ENCODE measurements around the gene FJX1. TPM values are rescaled to one million over a fixed set of nuclear protein-coding genes. Genes with fewer than 3 reads are reported as not detected.
"Not testable (repeated sequence)": the region's sequence is repeated elsewhere in the genome, so short reads cannot be mapped to it uniquely, and the experiment has no call there.

FJX1 gene
- polyA plus RNA-seq, 1 donor, result 3.5 TPM

GRCh38 chr11:35650006-35650405, 31.7 kb downstream of the FJX1 start:
- Histone ChIP-seq H3K27me3 (ENCODE audit: control insufficient read depth, insufficient read depth, low read length) (peaks cover 8% of the 10 kb centered on the region), H3K9me3 (ENCODE audit: control insufficient read depth, low read depth, low read length) (no peaks in the 10 kb centered on the region), H3K27ac (ENCODE audit: low read length) (no peak overlapping the region), H3K4me3 (ENCODE audit: low read length) (no peak overlapping the region), H3K4me1 (ENCODE audit: control insufficient read depth, insufficient read depth, low read length) (no peaks in the 10 kb centered on the region), H3K36me3 (ENCODE audit: control insufficient read depth, insufficient read depth, low read length) (no peaks in the 10 kb centered on the region)
- DNase-seq, result no peak
- 80% methylated on average over 1 of the region's 1 CpG for WGBS (ENCODE audit: insufficient coverage, low lambda C conversion rate)

GRCh38 chr11:35650467-35650866, 32.2 kb downstream of the FJX1 start:
- Histone ChIP-seq H3K4me1 (ENCODE audit: control insufficient read depth, insufficient read depth, low read length) (no peaks in the 10 kb centered on the region), H3K27ac (ENCODE audit: low read length) (no peak overlapping the region), H3K36me3 (ENCODE audit: control insufficient read depth, insufficient read depth, low read length) (no peaks in the 10 kb centered on the region), H3K9me3 (ENCODE audit: control insufficient read depth, low read depth, low read length) (no peaks in the 10 kb centered on the region), H3K4me3 (ENCODE audit: low read length) (no peak overlapping the region), H3K27me3 (ENCODE audit: control insufficient read depth, insufficient read depth, low read length) (peaks cover 8% of the 10 kb centered on the region)
- no peak for DNase-seq
- 100% methylated on average over 1 of the region's 4 CpGs for WGBS (ENCODE audit: insufficient coverage, low lambda C conversion rate)

- no CpG with 5 or more reads among the region's 3 CpGs for WGBS (ENCODE audit: insufficient coverage, low lambda C conversion rate)
- H3K27ac ChIP-seq (ENCODE audit: low read length), result no peak overlapping the region
These were observed 33.0 kb downstream of the FJX1 start for GRCh38 chr11:35651263-35651662.

GRCh38 chr11:35652786-35653185, 34.5 kb downstream of the FJX1 start:
- not testable (repeated sequence) for H3K9me3 ChIP-seq (ENCODE audit: control insufficient read depth, low read depth, low read length)
- no CpG with 5 or more reads among the region's 5 CpGs for WGBS (ENCODE audit: insufficient coverage, low lambda C conversion rate)

More at GRCh38 chr11:35651263-35651662, 33.0 kb downstream of the FJX1 start:
- H3K9me3 ChIP-seq (ENCODE audit: control insufficient read depth, low read depth, low read length), result no peaks in the 10 kb centered on the region
- no peak for DNase-seq
- H3K4me1 ChIP-seq (ENCODE audit: control insufficient read depth, insufficient read depth, low read length), result no peaks in the 10 kb centered on the region
- H3K36me3 ChIP-seq (ENCODE audit: control insufficient read depth, insufficient read depth, low read length), result no peaks in the 10 kb centered on the region
- peaks cover 12% of the 10 kb centered on the region for H3K27me3 ChIP-seq (ENCODE audit: control insufficient read depth, insufficient read depth, low read length)
- H3K4me3 ChIP-seq (ENCODE audit: low read length), result no peak overlapping the region

GRCh38 chr11:35654711-35655110, 36.5 kb downstream of the FJX1 start:
- H3K27ac ChIP-seq (ENCODE audit: low read length), result no peak overlapping the region
- no peaks in the 10 kb centered on the region for H3K36me3 ChIP-seq (ENCODE audit: control insufficient read depth, insufficient read depth, low read length)
- DNase-seq, result no peak
- H3K9me3 ChIP-seq (ENCODE audit: control insufficient read depth, low read depth, low read length), result no peaks in the 10 kb centered on the region
- peaks cover 15% of the 10 kb centered on the region for H3K27me3 ChIP-seq (ENCODE audit: control insufficient read depth, insufficient read depth, low read length)
- H3K4me1 ChIP-seq (ENCODE audit: control insufficient read depth, insufficient read depth, low read length), result no peaks in the 10 kb centered on the region
- H3K4me3 ChIP-seq (ENCODE audit: low read length), result no peak overlapping the region
- no CpG with 5 or more reads among the region's 6 CpGs for WGBS (ENCODE audit: insufficient coverage, low lambda C conversion rate)

More at GRCh38 chr11:35652786-35653185, 34.5 kb downstream of the FJX1 start:
- not testable (repeated sequence) for DNase-seq; H3K4me1 ChIP-seq (ENCODE audit: control insufficient read depth, insufficient read depth, low read length); H3K4me3 ChIP-seq (ENCODE audit: low read length); H3K36me3 ChIP-seq (ENCODE audit: control insufficient read depth, insufficient read depth, low read length); H3K27ac ChIP-seq (ENCODE audit: low read length)
- H3K27me3 ChIP-seq (ENCODE audit: control insufficient read depth, insufficient read depth, low read length), result peaks cover 15% of the 10 kb centered on the region

- no CpG with 5 or more reads among the region's 1 CpG for WGBS (ENCODE audit: insufficient coverage, low lambda C conversion rate)
- no peak overlapping the region for H3K4me3 ChIP-seq (ENCODE audit: low read length)
These were observed 37.0 kb downstream of the FJX1 start for GRCh38 chr11:35655254-35655653.

GRCh38 chr11:35655856-35656255, 37.6 kb downstream of the FJX1 start:
- Histone ChIP-seq H3K27ac (ENCODE audit: low read length) (no peak overlapping the region), H3K36me3 (ENCODE audit: control insufficient read depth, insufficient read depth, low read length) (no peaks in the 10 kb centered on the region), H3K9me3 (ENCODE audit: control insufficient read depth, low read depth, low read length) (no peaks in the 10 kb centered on the region), H3K4me1 (ENCODE audit: control insufficient read depth, insufficient read depth, low read length) (no peaks in the 10 kb centered on the region), H3K27me3 (ENCODE audit: control insufficient read depth, insufficient read depth, low read length) (peaks cover 15% of the 10 kb centered on the region), H3K4me3 (ENCODE audit: low read length) (no peak overlapping the region)
- no CpG with 5 or more reads among the region's 4 CpGs for WGBS (ENCODE audit: insufficient coverage, low lambda C conversion rate)
- no peak for DNase-seq

More at GRCh38 chr11:35655254-35655653, 37.0 kb downstream of the FJX1 start:
- no peaks in the 10 kb centered on the region for H3K36me3 ChIP-seq (ENCODE audit: control insufficient read depth, insufficient read depth, low read length)
- H3K27ac ChIP-seq (ENCODE audit: low read length), result no peak overlapping the region
- H3K27me3 ChIP-seq (ENCODE audit: control insufficient read depth, insufficient read depth, low read length), result peaks cover 15% of the 10 kb centered on the region
- H3K4me1 ChIP-seq (ENCODE audit: control insufficient read depth, insufficient read depth, low read length), result no peaks in the 10 kb centered on the region
- no peaks in the 10 kb centered on the region for H3K9me3 ChIP-seq (ENCODE audit: control insufficient read depth, low read depth, low read length)
- no peak for DNase-seq

GRCh38 chr11:35658020-35658948, 40.0 kb downstream of the FJX1 start:
- peaks cover 5% of the 10 kb centered on the region for H3K9me3 ChIP-seq (ENCODE audit: control insufficient read depth, low read depth, low read length)
- H3K27ac ChIP-seq (ENCODE audit: low read length), result no peak overlapping the region
- no peaks in the 10 kb centered on the region for H3K36me3 ChIP-seq (ENCODE audit: control insufficient read depth, insufficient read depth, low read length)
- no peak overlapping the region for H3K4me3 ChIP-seq (ENCODE audit: low read length)
- peaks cover 12% of the 10 kb centered on the region for H3K27me3 ChIP-seq (ENCODE audit: control insufficient read depth, insufficient read depth, low read length)
- H3K4me1 ChIP-seq (ENCODE audit: control insufficient read depth, insufficient read depth, low read length), result peaks cover 10% of the 10 kb centered on the region
- no peak for DNase-seq
- 86% methylated on average over 1 of the region's 3 CpGs for WGBS (ENCODE audit: insufficient coverage, low lambda C conversion rate)

GRCh38 chr11:35661534-35661933, 43.3 kb downstream of the FJX1 start:
- H3K27ac ChIP-seq (ENCODE audit: low read length), result no peak overlapping the region
- peaks cover 21% of the 10 kb centered on the region for H3K4me1 ChIP-seq (ENCODE audit: control insufficient read depth, insufficient read depth, low read length)
- 30% methylated on average over 3 of the region's 5 CpGs for WGBS (ENCODE audit: insufficient coverage, low lambda C conversion rate)
- H3K27me3 ChIP-seq (ENCODE audit: control insufficient read depth, insufficient read depth, low read length), result peaks cover 3% of the 10 kb centered on the region
- H3K4me3 ChIP-seq (ENCODE audit: low read length), result peak overlapping the region; percentile 89
- H3K36me3 ChIP-seq (ENCODE audit: control insufficient read depth, insufficient read depth, low read length), result no peaks in the 10 kb centered on the region
- peaks cover 23% of the 10 kb centered on the region for H3K9me3 ChIP-seq (ENCODE audit: control insufficient read depth, low read depth, low read length)
- DNase-seq, result no peak

GRCh38 chr11:35662061-35662648, 43.9 kb downstream of the FJX1 start:
- no CpG with 5 or more reads among the region's 12 CpGs for WGBS (ENCODE audit: insufficient coverage, low lambda C conversion rate)
- Histone ChIP-seq H3K27ac (ENCODE audit: low read length) (peak overlapping the region; percentile 87), H3K4me1 (ENCODE audit: control insufficient read depth, insufficient read depth, low read length) (peaks cover 21% of the 10 kb centered on the region), H3K9me3 (ENCODE audit: control insufficient read depth, low read depth, low read length) (peaks cover 26% of the 10 kb centered on the region), H3K36me3 (ENCODE audit: control insufficient read depth, insufficient read depth, low read length) (no peaks in the 10 kb centered on the region), H3K4me3 (ENCODE audit: low read length) (peak overlapping the region; percentile 89), H3K27me3 (ENCODE audit: control insufficient read depth, insufficient read depth, low read length) (no peaks in the 10 kb centered on the region)
- DNase-seq, result no peak

All from large intestine (tissue), 3 donors.